ENCODE results near the gene KLF13. TPM values are rescaled to one million over a fixed set of nuclear protein-coding genes. Genes with fewer than 3 reads are reported as not detected.

Gene KLF13
- polyA plus RNA-seq, 4 donors: 63.4 to 84.7 (median 71.2) TPM

DNA sequence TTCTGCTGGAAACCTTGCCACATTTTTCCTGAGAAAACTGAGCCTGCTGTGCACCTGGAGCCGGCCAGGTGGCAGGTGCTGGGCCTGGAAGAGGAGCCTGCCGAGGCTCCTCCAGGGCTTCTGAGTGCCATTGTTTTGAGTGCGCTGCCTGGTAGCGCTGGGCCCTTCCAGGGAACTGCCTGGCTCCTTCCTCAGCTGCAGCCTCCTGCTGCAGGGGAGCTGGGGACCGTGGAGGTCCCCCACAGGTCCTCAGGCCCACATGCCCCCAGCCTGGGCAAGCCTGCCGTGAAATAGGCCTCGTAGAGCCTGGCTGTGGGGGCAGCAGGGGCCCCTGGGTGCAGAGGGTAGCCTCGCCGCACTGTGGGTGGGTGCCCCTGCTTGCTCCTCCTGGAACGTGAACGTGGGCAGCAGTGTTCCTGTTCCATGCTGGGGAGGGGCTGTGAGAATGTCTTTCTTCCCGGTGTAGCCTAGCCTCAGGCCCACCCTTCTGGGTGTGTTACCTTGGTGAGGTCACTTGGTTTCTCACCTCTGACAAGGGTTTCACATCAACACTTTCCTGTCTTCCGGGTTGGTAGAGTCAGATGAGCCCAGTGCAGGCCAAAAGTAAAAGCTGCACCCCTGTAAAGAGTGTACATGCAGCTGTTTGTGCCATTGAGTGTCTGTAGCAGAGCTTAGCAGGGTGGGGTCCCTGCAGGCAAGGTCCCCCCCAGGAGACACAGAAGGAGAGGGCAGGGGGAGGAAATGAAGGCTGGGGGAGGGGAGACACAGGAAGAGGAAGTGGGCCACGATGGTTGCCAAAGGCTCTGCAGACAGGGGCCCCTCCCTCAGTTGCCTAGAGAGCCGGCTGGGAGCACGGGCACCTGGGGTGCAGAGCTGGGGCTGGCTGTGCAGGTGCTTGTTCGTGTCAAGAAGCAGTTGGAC, 34.5 kb downstream of the KLF13 start:
- no peak for DNase-seq (ENCODE audit: low read depth in 4 of 4, low spot score in 2 of 4)

DNA sequence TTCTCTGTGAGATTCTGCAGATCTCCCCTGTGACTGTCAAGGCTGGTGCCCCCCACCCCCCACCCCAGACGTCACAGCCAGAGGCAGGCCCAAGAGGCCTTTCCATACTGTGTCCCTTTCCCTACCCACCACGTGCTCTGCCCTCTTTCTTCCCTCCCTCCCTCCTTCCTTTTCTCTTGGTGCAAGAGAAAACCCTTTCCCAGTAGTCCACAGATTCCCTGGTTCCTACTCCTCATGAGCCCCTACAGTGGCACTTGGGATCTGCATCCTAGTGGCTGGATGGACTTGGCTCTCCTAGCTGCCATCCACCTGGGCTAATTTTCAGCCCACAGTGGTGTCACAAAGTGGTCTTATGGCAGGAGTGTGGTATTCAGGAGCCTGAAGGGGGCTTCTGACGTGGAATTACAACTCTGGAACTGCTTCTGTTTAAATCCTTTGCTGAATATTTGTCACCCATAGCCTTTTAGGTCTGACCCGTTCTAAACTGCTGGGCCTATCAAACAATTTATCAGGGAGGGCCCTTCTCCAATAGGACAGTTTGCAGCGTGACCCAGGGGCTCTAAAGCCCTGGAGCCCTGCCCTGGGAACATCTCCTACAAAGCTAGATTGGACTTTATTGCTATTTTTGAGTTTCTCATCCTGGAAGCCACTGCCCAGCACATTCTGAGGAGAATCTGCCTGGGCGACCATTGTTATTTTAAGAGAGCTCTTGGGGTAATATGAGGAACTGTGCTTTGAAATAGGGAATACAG, 35.3 kb downstream of the KLF13 start:
- no peak for DNase-seq (ENCODE audit: low read depth in 4 of 4, low spot score in 2 of 4)

DNA sequence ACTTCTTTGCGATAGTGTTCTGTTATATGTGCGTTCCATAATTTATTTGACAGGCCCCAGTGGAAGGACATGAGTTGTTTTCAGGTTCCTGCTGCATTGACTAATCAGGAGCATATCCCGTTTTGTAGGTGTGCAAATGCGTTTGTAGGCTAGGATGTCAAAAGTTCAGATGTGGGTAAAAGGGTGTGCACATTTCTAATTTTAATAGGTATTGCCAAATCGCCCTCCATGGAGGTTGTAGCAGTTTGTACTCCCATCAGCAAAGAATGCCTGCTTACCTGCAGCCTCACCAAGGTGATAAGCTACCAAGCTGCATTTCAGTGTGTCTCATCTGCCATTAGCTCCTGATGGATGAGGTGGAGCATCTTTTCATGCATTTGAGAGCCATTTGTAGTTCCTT, 36.3 kb downstream of the KLF13 start:
- no peak for DNase-seq (ENCODE audit: low read depth in 4 of 4, low spot score in 2 of 4)

DNA sequence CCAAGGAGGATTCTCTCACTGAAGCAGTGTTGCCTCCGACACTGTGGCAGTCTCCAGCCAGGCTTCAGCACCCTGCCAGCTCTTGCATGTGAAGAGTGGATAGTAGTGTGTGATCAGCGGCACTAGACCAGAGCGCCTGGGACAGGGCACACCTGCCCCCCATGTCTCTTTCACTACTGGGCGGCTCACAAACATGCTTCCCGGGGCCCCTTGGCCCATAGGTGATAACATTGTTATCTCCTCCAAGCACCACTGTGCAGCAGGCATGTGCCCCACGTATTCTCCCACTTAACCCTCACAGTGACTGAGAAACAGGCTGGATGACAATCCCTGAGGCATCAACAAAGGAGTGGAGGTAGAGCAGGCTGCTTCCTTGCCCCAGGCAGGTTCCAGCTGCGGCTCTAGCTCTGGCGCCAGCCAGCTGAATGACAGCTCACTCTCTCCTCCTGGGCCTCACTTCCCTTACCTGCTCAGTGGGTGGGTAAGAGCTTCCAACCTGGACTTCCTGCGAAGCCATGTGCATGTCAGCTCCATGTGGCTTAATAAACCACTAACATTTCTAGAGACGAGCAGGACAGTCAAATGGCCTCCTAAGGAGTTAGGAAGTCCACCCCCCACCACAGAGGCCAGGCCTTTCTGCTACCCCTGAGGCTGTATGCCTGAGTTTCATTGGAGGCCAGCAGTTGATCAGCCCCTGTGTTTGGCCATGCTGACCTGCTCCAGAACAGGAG, 37.8 kb downstream of the KLF13 start:
- DNase-seq (ENCODE audit: low read depth in 4 of 4, low spot score in 2 of 4): no peak

DNA sequence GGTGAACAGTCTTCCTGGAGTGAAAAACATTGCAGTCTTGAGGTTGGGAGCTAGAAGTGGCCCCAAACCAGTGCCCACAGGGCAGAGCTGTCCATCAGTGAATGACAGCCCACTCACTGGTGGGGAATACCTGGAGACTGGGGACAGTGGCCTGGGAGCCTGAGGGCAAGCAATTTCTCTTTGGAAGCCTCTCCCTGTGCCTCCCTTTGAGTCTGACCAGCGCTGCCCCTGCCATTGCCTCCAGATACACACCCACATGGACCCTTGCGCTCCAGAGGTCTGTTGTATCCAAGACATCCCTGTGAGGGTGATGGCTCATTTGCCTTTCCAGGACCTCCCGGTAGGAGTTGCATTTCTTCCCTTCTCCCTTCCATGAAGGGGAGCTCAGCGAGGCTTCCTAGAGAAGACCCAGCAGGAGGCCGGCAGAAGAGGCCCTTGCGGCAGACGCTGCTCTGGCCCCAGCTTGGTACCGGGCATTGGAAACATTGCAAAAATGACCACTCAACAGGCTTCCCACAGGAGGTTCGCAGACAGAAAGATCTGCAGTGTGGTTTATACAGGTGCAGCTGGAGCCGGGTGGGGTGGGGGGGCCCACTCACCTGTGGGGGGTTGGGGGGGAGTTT, 38.5 kb downstream of the KLF13 start:
- no peak for DNase-seq (ENCODE audit: low read depth in 4 of 4, low spot score in 2 of 4)

DNA sequence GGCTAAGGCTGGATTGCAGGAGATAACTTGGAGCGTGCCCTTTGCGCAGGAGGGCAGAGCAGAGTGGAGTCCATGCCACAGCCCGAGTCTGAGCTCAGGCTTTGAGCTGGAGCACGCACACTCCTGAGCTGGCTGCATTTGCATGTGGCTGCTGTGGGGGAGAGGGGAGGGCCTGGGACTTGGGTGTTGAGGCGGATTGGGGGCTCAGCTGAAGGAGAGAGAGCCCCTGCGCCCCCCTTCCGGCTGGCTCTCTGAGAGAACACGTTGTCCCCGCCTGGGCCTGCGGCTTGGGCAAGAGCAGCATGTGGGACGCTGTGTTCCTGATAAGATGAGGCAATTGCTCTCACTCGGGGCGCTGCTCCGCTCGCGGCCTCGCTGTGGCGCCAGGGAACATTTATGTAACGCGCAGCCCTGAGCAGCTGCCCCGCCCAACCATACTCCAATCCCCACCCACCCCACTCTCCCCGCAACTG, 39.1 kb downstream of the KLF13 start:
- no peak for DNase-seq (ENCODE audit: low read depth in 4 of 4, low spot score in 2 of 4)

DNA sequence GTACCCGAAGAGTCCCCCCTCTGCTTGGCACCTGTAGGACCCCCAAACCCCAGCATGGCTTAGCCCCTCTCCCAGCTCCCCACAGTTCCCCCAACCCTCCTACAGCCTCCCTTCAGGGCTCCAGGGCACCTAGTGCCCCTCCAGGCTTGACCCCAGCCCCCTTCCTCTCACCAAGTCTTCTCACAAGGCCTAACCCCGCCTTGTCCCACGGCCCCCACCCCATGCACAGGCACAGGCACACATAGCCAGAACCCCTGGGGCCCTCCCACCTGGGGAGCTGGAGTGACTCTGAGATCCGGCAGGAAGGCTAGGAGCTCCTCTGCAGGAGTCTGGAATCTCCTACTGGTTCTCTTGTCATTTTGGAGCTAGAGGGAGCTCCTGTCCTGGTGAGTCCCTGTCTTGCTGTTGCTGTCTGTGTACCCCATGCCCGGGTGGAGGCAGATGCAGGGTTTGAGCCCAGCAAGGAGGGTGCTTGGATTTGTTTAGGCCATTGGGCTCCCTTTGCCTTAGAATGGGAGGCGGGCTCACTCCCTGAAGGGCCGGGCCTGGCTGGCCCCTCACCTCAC, 39.6 kb downstream of the KLF13 start:
- no peak for DNase-seq (ENCODE audit: low read depth in 4 of 4, low spot score in 2 of 4)

DNA sequence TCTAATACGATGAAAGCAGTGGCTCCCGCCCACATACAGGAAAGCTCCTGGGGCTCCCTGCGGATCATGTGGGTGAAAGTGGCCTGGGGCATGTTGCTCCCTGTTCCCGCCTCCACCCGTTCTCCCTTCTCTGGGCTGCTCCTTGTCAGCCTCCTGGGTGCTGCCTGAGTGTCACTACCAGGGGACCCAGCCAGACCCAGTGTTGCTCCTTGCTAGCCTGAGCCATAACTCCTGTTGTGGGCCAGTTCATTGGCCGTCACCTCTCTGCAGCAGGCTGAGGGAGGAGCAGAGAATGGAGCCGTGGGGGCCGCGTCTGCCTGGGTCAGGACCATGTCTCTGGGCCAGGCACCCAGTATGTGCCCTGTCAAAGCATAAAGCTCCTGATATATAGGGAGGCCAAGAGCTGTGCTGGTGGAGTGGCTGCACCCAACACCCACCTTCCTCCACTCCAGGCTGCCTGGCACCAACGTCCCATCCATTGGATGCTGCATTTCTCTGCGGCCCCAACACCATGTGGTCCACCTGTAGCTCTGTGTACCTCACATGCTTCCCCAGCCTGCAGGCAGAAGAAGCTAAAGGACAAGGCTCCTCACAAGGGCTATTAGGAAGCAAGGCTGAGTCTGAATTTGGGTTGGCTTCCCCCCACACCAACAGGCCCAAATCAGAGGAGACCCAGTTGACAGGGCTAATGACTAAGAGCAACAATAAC, 40.5 kb downstream of the KLF13 start:
- DNase-seq (ENCODE audit: low read depth in 4 of 4, low spot score in 2 of 4): no peak

DNA sequence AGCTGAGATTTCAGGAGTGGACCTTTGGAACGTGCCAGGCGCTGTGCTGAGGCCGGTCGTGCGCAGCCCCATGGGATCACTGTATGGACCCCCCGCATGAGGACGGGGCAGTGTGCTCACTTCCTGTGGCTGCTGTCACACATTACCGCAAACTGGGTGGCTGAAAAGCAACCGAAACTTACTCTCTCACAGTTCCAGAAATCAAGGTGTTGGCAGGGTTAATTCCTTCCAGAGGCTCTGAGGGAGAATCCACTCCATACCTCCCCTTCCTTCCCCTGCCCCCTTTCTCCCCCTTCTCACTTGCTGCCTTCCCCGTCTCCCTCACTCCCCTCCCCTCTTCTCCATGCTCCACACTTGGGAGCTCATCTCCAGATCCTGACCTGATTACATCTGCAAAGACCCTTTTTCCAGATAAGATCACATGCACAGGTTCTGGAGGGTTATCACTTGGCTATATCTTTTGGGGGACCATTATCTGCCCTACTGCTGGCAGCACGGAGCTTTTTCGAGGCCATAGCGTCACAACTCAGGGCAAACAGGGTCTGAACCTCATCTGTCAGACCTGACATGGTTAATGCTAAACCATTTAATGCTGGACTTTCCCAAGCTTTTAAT, 41.2 kb downstream of the KLF13 start:
- no peak for DNase-seq (ENCODE audit: low read depth in 4 of 4, low spot score in 2 of 4)

DNA sequence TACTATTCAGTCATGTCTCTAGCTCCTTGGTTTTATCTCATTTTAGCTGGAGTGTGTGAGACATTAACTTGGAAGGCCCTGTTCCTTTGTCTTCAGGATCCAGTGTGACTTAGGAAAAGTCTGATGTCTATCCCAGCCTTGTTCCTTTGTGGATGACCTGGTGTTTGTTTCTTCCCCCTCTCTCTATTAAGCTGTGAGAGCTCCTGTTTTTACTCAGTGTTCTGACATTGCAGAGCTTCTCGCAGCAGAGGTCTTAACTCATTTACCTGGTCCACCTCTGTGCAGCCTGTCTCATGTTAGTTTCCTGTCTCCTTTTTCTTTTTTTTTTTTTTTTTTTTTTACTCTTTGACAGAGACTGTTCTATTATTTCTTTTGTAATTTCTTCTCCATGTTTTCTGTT, 43.1 kb downstream of the KLF13 start:
- DNase-seq (ENCODE audit: low read depth in 4 of 4, low spot score in 2 of 4): no peak

DNA sequence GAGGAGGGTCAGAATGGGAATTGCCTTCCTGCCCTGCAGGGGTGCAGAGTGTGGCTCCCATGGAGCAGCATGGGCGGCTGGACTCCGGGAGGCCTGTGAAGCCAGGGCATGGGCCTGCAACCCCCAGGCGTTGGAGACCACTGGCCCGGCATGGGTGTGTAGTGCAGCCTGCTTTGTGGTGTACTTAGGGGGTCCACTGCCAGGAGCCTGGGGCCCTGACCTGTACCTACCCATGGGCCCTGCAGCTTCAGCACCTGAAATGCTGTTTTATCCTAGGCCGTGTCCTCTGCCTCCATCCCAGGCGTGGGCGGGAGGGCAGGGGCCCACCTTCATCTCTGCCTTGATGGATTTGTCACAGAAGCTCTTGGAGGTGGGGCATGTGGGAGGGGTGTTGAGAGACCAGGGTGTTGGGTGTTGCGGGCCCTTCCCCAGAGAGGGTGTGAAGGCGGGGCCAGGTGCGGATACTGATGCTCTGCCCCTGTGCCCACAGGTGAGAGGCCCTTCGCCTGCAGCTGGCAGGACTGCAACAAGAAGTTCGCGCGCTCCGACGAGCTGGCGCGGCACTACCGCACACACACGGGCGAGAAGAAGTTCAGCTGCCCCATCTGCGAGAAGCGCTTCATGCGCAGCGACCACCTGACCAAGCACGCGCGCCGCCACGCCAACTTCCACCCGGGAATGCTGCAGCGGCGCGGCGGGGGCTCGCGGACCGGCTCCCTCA, 45.0 kb downstream of the KLF13 start:
- DNase-seq (ENCODE audit: low read depth in 4 of 4, low spot score in 2 of 4): no peak

DNA sequence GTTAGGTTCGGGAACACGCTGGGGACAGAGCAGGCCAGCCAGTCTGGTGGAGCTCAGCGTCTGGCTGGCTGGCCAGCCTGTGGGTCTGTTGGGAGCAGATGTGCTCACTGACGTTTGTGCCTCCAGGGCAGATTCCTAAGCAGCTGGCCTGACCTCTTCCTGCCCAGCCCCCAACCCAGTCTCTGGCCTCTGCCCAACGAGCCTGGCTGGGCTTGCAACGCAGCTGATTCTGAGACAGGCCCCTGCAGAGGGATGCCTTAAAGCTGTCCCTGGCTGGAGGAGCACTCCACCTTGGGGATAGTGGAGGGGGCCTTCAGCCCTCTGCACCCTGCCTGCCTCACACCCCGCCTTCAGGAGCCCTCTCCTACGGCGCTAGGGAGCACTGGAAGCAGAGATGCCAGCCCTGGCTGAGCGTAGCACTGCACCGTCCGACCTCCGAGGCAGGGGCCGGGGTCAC, 46.0 kb downstream of the KLF13 start:
- DNase-seq (ENCODE audit: low read depth in 4 of 4, low spot score in 2 of 4): no peak

DNA sequence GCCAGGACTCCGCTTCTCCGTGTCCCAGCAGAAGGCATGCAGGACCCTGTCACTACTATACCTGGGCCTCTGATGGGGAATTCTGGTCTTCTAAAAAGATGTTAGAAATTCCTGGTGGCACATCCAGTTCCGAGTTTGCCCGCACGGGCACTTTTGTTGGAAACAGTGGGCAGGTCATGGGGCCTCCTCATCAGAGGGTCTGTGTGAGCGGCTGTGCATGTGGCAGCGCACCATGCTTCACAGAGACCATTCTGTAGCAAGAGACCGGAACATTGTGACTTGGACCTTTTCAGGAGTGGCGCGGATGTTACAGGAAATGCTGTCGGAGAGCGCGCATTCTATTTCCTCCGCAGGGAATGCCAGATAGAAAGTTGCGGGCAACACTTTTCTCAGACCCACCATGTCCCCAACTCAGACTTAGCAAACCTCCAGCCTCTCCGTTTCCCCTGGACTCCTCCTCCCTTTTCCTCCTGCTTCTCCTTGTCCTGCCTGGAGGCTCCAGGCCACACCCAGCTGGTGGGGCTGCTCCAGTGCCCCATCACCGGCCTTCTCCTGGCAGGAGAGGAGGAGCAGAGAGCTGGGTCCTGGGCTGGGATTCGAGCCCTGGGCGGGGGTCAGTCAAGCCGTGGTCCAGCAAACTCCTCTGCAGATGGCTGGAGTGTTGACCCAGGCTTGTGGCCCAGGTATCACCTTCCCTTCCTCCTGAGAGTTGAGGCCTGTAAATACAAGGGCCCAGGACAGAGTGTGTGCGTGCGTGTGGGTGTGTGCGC, 46.6 kb downstream of the KLF13 start:
- no peak for DNase-seq (ENCODE audit: low read depth in 4 of 4, low spot score in 2 of 4)

DNA sequence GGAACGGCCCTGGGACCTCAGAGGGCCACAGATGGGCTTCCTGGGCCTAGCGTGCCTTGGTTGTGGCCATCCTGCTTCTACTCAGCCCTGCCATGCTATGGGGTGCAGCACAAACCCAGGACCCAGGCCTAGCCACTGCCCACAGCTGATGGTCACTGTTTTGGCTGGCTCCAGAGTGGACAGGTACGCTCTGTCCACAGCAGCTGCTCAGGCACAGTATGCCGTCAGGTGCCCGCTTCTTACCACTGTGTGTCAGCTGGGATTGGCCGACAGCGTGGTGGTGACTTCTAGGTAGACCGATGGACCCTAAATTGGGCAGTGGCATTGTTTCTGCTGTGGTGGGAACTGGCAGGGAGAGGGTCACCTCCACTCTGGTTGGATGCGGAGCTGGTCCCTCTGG, 47.3 kb downstream of the KLF13 start:
- no peak for DNase-seq (ENCODE audit: low read depth in 4 of 4, low spot score in 2 of 4)

DNA sequence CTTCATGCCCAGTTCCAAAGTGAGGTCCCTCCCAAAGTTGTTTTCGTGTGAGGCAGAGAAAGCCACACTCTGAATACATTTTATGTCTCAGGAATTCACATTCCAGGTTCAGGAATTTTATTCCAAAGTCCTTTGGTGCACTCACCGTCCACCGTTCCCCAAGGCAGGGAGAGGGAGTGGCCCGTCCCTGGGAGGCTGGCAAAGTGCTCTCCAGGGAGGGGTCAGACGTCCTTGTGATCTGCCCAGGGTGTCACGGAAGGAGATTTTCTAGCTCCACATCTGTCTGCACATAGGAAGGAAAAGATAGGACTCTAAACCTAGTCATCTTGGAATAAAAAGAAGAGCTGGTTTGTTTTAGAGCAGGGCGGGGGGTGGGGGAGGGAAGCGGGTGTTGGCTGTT, 47.9 kb downstream of the KLF13 start:
- DNase-seq (ENCODE audit: low read depth in 4 of 4, low spot score in 2 of 4): no peak

DNA sequence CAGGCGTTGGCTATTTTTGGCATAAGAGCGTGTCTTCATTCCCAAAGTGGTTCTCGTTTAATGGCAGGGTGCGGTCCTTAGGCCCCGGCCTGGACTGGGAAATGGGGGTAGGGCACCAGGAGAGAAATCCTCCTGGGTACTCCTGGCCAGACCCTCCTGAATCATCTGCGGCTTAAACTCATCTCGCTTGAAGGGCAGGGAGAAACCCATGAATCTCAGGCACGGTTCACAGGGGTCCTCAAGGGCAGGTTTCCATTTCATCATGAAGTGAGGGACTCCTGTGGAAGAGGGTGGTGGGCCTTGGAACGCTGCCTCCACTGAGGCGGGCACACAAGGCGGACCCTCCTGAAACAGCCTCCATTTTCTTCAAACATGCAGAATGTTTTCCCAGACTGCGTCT, 48.4 kb downstream of the KLF13 start:
- DNase-seq (ENCODE audit: low read depth in 4 of 4, low spot score in 2 of 4): no peak

DNA sequence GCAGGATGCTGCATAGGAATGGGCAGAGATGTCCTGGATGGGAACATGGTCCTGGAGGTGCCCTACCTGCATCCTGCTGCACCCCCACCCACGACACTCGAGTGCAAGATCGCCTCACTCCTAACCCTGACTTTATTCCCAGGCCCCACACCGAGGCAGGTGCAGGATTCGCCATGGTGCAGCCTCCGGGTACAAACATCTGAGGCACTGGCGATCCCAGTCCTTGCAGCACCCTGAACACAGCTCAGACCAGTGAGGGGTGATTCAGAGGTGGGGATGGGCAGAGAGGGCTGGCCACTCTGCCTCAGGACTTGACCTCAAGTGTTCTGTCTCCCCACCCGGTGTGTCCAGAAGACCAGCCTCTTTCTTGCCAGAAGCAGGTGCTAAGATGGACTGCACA, 49.1 kb downstream of the KLF13 start:
- DNase-seq (ENCODE audit: low read depth in 4 of 4, low spot score in 2 of 4): no peak

DNA sequence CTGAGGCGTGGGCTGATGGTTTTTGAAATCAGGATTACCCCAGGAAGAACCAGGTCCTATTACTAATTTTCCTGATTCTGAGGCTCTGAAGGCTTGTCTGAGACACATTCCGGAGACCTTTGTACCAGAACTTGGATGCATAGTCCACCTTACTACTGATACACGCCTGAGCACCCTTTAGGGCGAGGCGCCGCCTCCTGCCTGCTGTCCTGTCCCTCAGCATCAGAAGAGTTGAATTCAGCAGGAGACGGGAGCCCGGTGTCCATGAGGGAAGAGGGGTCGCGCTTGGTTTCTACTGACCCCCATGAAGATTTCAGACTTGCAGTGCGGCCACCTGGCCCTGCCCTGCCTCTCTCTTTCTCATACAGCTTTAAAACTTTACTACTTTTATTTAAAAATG, 49.9 kb downstream of the KLF13 start:
- no peak for DNase-seq (ENCODE audit: low read depth in 4 of 4, low spot score in 2 of 4)

Measured in left renal cortex interstitium (tissue), 4 donors.